Astrocyte (in vitro differentiated cells and primary cell): ENCODE data around the gene NAA35.

Experiments
- CTCF ChIP-seq: IDR thresholded peaks from 2 replicates; pipeline ENCODE4 v1.5.1; 2011; ENCODE audit warnings: low read depth, mild to moderate bottlenecking, inconsistent platforms, low read length, moderate library complexity; ENCODE audit not compliant: insufficient read depth
- EZH2 ChIP-seq: IDR thresholded peaks from 2 replicates; pipeline ENCODE4 v1.6.1; 2012; ENCODE audit warnings: mild to moderate bottlenecking, low read length, inconsistent platforms; ENCODE audit not compliant: insufficient read depth

- TF ChIP-seq CTCF (no peak), EZH2 (no peak)
These were observed 123.3 kb downstream of the NAA35 start for GRCh38 chr9:86064220-86064619.
